IPS-18a (cell line): Measurements from ENCODE around the gene PRKCB.
A peak's percentile ranks its signal among the peaks of the same experiment; 100 is the strongest.

Experiments used
- H3K27ac ChIP-seq: one replicate; pipeline ENCODE4 v1.5.1; 2013; ENCODE audit warnings: low read length
- H3K27me3 ChIP-seq: one replicate; pipeline ENCODE4 v1.6.1; 2013; ENCODE audit warnings: mild to moderate bottlenecking, low read length; ENCODE audit not compliant: control insufficient read depth, insufficient read depth
- H3K36me3 ChIP-seq: one replicate; pipeline ENCODE4 v1.6.1; 2013; ENCODE audit warnings: low read depth, low read length; ENCODE audit not compliant: control insufficient read depth
- H3K4me1 ChIP-seq: one replicate; pipeline ENCODE4 v1.6.1; 2013; ENCODE audit warnings: low read depth, low read length; ENCODE audit not compliant: control insufficient read depth
- H3K4me3 ChIP-seq: one replicate; pipeline ENCODE4 v1.5.1; 2013; ENCODE audit warnings: low read length
- H3K9ac ChIP-seq: one replicate; pipeline ENCODE4 v1.6.1; 2013; ENCODE audit warnings: mild to moderate bottlenecking, low read length, moderate library complexity
- H3K9me3 ChIP-seq: one replicate; pipeline ENCODE4 v1.6.1; 2013; ENCODE audit warnings: low read depth, low read length; ENCODE audit not compliant: control insufficient read depth

Gene PRKCB

DNA sequence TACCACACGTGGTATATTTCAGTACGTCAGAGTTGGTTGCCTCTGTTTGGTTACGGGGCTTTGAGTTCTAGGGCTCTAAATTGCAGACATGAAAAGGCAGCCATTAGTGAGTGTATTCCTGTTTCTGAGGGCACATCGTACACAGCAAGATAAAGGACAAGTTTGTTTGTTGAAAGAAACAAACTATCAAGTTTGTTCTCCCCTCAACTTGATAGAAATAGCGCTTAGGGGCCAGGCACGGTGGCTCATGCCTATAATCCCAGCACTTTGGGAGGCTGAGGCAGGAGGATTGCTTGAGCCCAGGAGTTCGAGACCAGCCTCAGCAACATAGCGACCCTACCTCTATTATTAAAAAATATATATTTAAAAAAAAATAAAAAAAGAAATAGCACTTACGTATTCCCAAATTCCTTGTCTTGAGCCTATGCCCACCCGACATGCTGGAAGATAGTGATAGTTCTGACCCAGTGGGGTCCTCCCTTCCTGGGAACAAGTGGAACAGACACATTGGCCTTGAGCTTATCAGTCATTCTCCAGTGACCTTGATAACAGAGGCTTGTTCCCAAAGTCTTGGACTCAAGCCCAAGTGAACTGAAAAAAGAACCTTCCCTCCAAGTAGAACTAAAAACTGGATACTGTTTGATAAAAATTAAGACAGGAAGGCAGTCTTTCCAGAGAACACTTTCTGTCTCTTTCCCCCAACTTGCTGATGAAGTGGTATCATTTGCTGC, 280.4 kb downstream of the PRKCB start:
- H3K9ac ChIP-seq, result no peak overlapping the region
- no peak overlapping the region for H3K4me3 ChIP-seq
- H3K27ac ChIP-seq, result no peak overlapping the region
- H3K9me3 ChIP-seq, result no peaks in the 10 kb centered on the region
- H3K4me1 ChIP-seq, result peaks cover 26% of the 10 kb centered on the region
- H3K27me3 ChIP-seq, result no peaks in the 10 kb centered on the region
- no peaks in the 10 kb centered on the region for H3K36me3 ChIP-seq

DNA sequence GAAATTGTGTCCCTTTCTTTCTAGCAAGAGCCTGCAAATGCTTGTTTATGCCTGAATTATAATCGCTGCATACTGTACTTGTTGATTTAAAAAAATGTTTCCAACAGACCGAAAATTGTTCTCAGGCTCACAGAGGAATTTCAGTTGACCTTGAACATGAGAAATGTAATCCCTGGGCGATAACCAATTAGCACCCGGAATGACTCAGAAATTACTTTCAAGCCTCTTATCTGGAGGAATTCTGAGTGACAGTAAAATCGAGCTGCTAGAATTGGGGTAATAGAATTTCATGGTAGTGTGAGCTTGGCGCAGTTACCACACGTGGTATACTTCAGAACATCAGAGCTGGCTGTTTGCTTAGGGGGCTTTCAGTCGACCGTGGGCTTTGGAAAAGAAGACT, 281.2 kb downstream of the PRKCB start:
- Histone ChIP-seq H3K4me1 (peaks cover 26% of the 10 kb centered on the region), H3K36me3 (no peaks in the 10 kb centered on the region), H3K27ac (no peak overlapping the region), H3K27me3 (no peaks in the 10 kb centered on the region), H3K4me3 (no peak overlapping the region), H3K9ac (no peak overlapping the region), H3K9me3 (no peaks in the 10 kb centered on the region)

DNA sequence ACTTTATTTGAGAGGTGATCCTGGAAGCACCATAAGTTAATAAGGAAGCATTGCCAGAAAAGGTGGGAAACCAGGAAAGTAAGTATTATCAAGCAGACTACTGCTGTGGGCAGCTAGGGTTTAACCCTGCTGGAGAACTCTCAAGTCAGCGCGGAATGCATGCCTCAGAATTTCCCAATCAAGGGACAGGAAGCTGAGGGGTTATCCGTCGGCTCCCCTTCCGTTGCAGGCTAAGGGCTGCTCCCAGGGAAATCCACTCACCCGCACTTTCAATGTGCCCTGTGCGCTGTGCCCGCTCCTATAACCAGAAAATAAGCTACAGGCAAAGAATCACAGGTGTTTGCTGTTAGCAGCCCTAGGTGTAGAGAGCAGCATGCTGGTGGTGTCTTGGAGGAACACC, 281.9 kb downstream of the PRKCB start:
- H3K4me3 ChIP-seq, result no peak overlapping the region
- no peaks in the 10 kb centered on the region for H3K36me3 ChIP-seq
- no peaks in the 10 kb centered on the region for H3K27me3 ChIP-seq
- H3K9ac ChIP-seq, result no peak overlapping the region
- no peaks in the 10 kb centered on the region for H3K9me3 ChIP-seq
- peaks cover 26% of the 10 kb centered on the region for H3K4me1 ChIP-seq
- H3K27ac ChIP-seq, result no peak overlapping the region

DNA sequence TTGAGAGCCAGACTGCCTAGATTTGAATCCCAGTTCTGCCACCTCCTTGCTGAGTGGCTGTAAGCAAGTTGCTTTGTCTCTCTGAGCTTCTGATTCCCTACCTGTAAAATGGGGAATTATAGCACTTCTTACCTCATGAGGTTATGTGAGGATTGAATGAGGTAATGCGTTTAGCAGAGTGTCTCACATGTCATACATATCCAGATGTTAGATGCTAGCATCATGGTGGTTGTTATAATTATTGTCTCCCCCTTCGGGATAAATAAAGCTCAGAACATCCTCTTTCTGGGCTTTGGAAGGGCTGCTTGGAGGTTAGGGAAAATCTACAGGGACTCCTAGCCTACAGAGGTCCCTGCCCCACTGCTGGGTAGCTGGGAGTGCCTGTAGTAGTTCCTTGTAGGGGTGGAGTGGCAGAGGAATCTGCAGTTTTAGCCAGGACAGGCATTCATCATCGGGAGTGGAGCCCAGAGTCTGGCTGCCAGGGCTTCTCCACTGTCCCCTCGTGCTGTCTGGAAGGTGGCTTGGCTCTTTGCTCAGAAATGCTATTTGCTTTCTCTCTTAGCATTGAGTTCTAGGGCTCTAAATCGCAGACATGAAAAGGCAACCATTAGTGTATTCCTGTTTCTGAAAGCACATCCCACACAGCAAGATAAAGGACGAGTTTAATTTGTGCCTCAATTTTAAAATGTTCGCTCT, 282.5 kb downstream of the PRKCB start:
- H3K9ac ChIP-seq, result no peak overlapping the region
- H3K27ac ChIP-seq, result no peak overlapping the region
- no peaks in the 10 kb centered on the region for H3K36me3 ChIP-seq
- no peak overlapping the region for H3K4me3 ChIP-seq
- peaks cover 26% of the 10 kb centered on the region for H3K4me1 ChIP-seq
- no peaks in the 10 kb centered on the region for H3K9me3 ChIP-seq
- no peaks in the 10 kb centered on the region for H3K27me3 ChIP-seq

DNA sequence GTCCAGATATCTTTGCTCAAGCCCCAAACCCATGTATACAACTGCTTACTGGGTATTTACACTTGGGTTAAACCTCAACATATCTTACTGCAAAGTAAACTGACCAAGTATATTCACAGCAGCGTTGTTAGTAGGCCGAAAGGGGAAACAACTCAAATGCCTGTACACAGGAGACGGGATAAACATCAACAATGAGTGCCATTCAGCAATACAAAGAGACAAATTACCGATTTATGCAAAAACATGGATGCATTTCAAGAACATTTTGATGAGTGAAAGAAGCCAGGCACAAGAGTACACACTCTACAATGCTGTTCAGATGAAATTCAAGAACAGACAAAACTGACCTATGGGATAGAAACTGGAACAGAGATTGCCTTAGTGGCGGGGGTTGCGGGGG, 284.0 kb downstream of the PRKCB start:
- no peaks in the 10 kb centered on the region for H3K36me3 ChIP-seq
- no peaks in the 10 kb centered on the region for H3K27me3 ChIP-seq
- no peaks in the 10 kb centered on the region for H3K9me3 ChIP-seq
- no peak overlapping the region for H3K9ac ChIP-seq
- H3K4me1 ChIP-seq, result peaks cover 32% of the 10 kb centered on the region
- no peak overlapping the region for H3K27ac ChIP-seq
- H3K4me3 ChIP-seq, result no peak overlapping the region

DNA sequence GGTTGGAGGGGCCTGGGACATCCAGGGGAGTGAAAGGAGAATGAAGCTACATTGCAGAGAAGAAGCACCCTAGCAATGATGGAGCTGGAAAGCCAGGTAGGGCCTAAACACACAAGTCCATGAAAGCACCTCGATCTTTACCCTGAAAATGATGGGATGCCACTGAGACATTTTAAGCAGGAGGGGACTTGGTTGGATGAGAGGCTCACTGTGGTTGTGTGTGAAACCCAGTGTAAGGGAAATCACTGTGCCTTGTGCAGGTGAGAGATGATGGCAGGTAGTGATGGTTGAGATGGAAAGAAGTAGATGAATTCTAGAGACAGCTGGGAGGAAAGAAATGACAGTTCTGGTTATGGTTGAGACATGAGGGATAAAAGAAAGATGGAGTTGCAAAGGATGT, 287.5 kb downstream of the PRKCB start:
- H3K36me3 ChIP-seq, result no peaks in the 10 kb centered on the region
- H3K9ac ChIP-seq, result no peak overlapping the region
- no peak overlapping the region for H3K4me3 ChIP-seq
- H3K27me3 ChIP-seq, result no peaks in the 10 kb centered on the region
- H3K4me1 ChIP-seq, result peaks cover 29% of the 10 kb centered on the region
- no peaks in the 10 kb centered on the region for H3K9me3 ChIP-seq
- no peak overlapping the region for H3K27ac ChIP-seq

DNA sequence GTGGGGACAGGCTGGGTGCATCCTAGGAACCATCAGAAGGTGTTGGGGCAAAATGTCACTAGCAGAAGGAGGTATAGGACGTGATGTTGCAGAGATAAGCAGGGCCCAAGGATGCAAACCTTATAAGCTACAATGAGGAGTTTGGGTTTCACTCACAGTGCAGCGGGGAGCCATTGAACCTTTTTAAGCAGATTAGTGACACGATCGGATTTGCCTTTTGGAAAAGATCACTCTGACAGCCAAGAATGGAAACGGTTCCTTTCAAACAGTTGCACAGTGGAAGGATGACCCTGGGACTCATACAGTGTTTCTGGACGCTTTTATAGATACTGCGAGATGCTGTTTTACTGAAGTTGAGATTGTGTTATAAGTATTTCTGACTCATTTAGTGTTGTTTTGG, 288.5 kb downstream of the PRKCB start:
- Histone ChIP-seq H3K4me1 (peaks cover 24% of the 10 kb centered on the region), H3K9me3 (no peaks in the 10 kb centered on the region), H3K4me3 (no peak overlapping the region), H3K27me3 (no peaks in the 10 kb centered on the region), H3K9ac (no peak overlapping the region), H3K27ac (no peak overlapping the region), H3K36me3 (no peaks in the 10 kb centered on the region)

DNA sequence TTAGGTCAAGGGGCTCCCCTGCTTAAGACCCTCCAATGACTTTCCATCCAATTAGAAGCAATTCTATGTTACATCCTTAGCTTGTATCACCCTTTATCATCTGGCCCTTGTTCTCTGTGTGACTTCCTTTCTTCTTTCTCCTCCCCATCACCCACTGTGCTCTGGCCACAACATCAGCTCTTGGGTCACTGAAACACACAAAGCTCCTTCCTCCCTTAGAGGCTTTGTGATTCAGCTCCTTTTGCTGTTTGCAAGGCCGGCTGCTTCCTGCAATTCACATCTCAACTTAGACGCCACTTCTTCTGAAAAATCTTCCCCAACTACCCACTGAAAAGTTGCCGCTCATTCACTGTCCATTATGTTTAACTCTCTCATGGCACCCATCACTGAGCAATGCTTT, 289.4 kb downstream of the PRKCB start:
- Histone ChIP-seq H3K27me3 (no peaks in the 10 kb centered on the region), H3K9me3 (no peaks in the 10 kb centered on the region), H3K36me3 (no peaks in the 10 kb centered on the region), H3K27ac (peak overlapping the region; percentile 16), H3K4me3 (no peak overlapping the region), H3K9ac (no peak overlapping the region), H3K4me1 (peaks cover 23% of the 10 kb centered on the region)

DNA sequence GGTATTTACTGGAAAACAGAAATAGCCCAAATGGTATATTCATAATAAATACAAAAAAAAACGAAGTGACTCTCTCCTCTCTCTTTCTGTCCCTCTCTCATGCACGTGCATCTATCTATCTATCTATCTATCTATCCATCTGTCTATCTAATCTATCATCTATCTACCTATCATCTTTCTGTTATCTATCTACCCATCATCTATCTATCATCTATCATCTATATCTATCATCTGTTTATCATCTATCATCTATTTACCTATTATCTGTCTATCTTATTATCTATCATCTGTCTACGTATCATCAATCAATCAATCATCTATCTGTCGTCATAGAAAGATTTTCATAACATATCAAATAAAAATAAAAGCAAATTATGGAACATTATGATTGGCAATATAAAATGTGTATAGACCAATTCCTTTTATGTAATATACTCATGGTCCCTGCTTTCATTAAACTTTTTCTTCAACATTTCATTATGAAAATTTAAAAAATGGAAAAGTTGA, 293.7 kb downstream of the PRKCB start:
- Histone ChIP-seq H3K27ac (no peak overlapping the region), H3K9me3 (no peaks in the 10 kb centered on the region), H3K27me3 (no peaks in the 10 kb centered on the region), H3K36me3 (no peaks in the 10 kb centered on the region), H3K9ac (no peak overlapping the region), H3K4me3 (no peak overlapping the region), H3K4me1 (peaks cover 32% of the 10 kb centered on the region)

DNA sequence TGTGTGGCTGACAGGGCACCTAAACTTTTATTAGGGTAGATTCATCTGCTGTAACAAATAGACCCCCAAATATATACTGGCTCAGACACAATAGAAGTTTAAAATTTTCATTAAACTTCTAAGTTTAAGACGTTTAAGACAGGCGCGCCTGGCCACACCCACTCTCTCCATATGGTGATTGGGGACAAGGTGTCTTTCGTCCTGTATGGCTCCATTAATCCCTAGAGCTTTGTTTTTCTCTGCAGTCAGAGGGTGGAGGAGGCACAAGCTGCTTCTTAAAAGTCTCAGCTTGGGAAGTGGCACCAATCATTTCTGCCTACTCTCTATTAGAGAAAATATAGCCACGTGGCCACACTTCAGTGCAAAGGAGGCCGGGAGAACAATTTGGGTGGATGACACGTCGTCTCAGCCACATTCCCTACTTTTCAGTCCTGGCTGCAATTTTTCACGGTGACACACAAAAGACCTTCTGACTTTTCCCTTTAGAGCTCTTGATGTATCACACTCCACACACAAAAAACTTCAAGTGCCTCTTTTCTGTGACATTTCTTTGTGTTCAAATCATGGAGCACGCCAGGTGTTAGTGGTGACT, 294.8 kb downstream of the PRKCB start:
- H3K4me1 ChIP-seq, result peaks cover 23% of the 10 kb centered on the region
- H3K9ac ChIP-seq, result no peak overlapping the region
- peak overlapping the region; percentile 40 for H3K27ac ChIP-seq
- no peaks in the 10 kb centered on the region for H3K36me3 ChIP-seq
- no peaks in the 10 kb centered on the region for H3K27me3 ChIP-seq
- no peak overlapping the region for H3K4me3 ChIP-seq
- H3K9me3 ChIP-seq, result no peaks in the 10 kb centered on the region

DNA sequence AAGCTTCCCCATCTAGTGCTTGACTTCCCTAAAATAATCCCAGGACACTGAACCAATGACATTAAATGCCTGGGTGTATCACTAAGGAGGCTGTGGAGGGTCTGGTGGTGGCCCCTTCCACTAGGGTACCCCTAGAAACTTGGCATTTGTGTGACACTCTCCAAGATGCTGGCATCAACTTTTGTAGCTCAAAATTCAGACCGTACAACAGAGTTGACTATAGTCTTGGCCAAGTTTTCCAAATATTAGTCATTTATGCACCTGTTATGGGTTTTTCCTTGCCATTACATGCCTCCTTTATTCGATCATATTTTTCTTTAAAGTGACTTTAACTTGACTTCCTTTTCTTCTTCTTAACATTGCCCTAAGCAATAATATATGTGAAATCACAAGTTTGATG, 295.5 kb downstream of the PRKCB start:
- Histone ChIP-seq H3K4me1 (peaks cover 24% of the 10 kb centered on the region), H3K36me3 (no peaks in the 10 kb centered on the region), H3K9me3 (no peaks in the 10 kb centered on the region), H3K4me3 (no peak overlapping the region), H3K27ac (no peak overlapping the region), H3K27me3 (no peaks in the 10 kb centered on the region), H3K9ac (no peak overlapping the region)
